GM23338 (cell line): ENCODE measurements around the gene PRCC. TPM values are rescaled to one million over a fixed set of nuclear protein-coding genes. Genes with fewer than 3 reads are reported as not detected.

Experiments
- ATAC-seq: fragments of 200-7000 bp; cut with Tn5 transposase; 3 replicates; pipeline ENCODE4 v1.9.1; 2020
- DNase-seq: peaks from one replicate; pipeline ENCODE4 v3.0.0-alpha.2; 2015; ENCODE audit warnings: low spot score
- H2AFZ ChIP-seq: fragments of 200-600 bp; sonication (generic); 2 replicates; pipeline ENCODE4 v1.8.0; 2016; ENCODE audit warnings: antibody characterized with exemption, mild to moderate bottlenecking, moderate library complexity
- H3F3A ChIP-seq: fragments of 200-600 bp; sonication (generic); replicated peaks from 2 replicates; pipeline ENCODE4 v1.8.0; 2017; ENCODE audit warnings: antibody characterized with exemption, mixed run types, low read depth
- H3K27ac ChIP-seq: fragments of 200-600 bp; sonication (generic); 2 replicates; pipeline ENCODE4 v1.6.1; 2016; ENCODE audit warnings: low read depth
- H3K27me3 ChIP-seq: fragments of 200-600 bp; sonication (generic); 2 replicates; pipeline ENCODE4 v1.8.0; 2016; ENCODE audit warnings: mild to moderate bottlenecking, mixed run types, moderate library complexity; ENCODE audit not compliant: insufficient read depth
- H3K36me3 ChIP-seq: fragments of 200-600 bp; sonication (generic); 2 replicates; pipeline ENCODE4 v1.8.0; 2016; ENCODE audit warnings: mild to moderate bottlenecking; ENCODE audit not compliant: insufficient read depth
- H3K4me1 ChIP-seq: fragments of 200-600 bp; sonication (generic); 2 replicates; pipeline ENCODE4 v1.8.0; 2016; ENCODE audit warnings: mild to moderate bottlenecking, moderate library complexity; ENCODE audit not compliant: insufficient read depth
- H3K4me2 ChIP-seq: fragments of 200-600 bp; sonication (generic); 2 replicates; pipeline ENCODE4 v1.7.1; 2017; ENCODE audit warnings: mixed run types
- H3K4me3 ChIP-seq: fragments of 200-600 bp; sonication (generic); 2 replicates; pipeline ENCODE4 v1.6.1; 2016; ENCODE audit warnings: mixed run types
- H3K79me2 ChIP-seq: fragments of 200-600 bp; sonication (generic); replicated peaks from 2 replicates; pipeline ENCODE4 v1.8.0; 2017; ENCODE audit warnings: mild to moderate bottlenecking; ENCODE audit not compliant: insufficient read depth
- H3K9me2 ChIP-seq: fragments of 200-600 bp; sonication (generic); 2 replicates; pipeline ENCODE4 v1.8.0; 2017; ENCODE audit not compliant: insufficient read depth
- H4K20me1 ChIP-seq: fragments of 200-600 bp; sonication (generic); replicated peaks from 2 replicates; pipeline ENCODE4 v1.8.0; 2017; ENCODE audit warnings: mild to moderate bottlenecking; ENCODE audit not compliant: insufficient read depth
- H3K27ac Mint-ChIP-seq: 2 replicates; pipeline ENCODE4 v1.8.0; 2020; ENCODE audit warnings: inconsistent platforms, mild to moderate bottlenecking, moderate library complexity, mixed read lengths
- H3K27me3 Mint-ChIP-seq: 3 replicates; pipeline ENCODE4 v1.8.0; 2022; ENCODE audit warnings: low read depth, mild to moderate bottlenecking, moderate library complexity, mixed read lengths, inconsistent platforms; ENCODE audit not compliant: insufficient read depth, poor library complexity
- H3K36me3 Mint-ChIP-seq: 3 replicates; pipeline ENCODE4 v1.8.0; 2021; ENCODE audit warnings: low read depth, mild to moderate bottlenecking, inconsistent platforms, moderate library complexity, mixed read lengths
- H3K4me1 Mint-ChIP-seq: 3 replicates; pipeline ENCODE4 v1.8.0; 2020; ENCODE audit warnings: mild to moderate bottlenecking, inconsistent platforms, mixed read lengths
- H3K4me3 Mint-ChIP-seq: 3 replicates; pipeline ENCODE4 v1.8.0; 2021; ENCODE audit warnings: moderate library complexity, mild to moderate bottlenecking, inconsistent platforms, mixed read lengths
- H3K9me3 Mint-ChIP-seq: 3 replicates; pipeline ENCODE4 v1.8.0; 2020; ENCODE audit warnings: moderate library complexity, mild to moderate bottlenecking, inconsistent platforms, mixed read lengths
- CREB1 ChIP-seq: fragments of 250-450 bp; sonication (Bioruptor Pico); IDR thresholded peaks from 2 replicates; pipeline ENCODE4 v1.5.0; 2020; ENCODE audit warnings: low read depth, mild to moderate bottlenecking, moderate library complexity
- EZH2 ChIP-seq: fragments of 200-600 bp; sonication (generic); IDR thresholded peaks from one replicate; pipeline ENCODE4 v1.8.0; 2017; ENCODE audit warnings: antibody characterized with exemption, mild to moderate bottlenecking, low read depth; ENCODE audit not compliant: unreplicated experiment
- EZH2phosphoT487 ChIP-seq: fragments of 200-600 bp; sonication (generic); IDR thresholded peaks from one replicate; pipeline ENCODE4 v1.8.1; 2018; ENCODE audit warnings: antibody characterized with exemption; ENCODE audit not compliant: unreplicated experiment
- JUNB ChIP-seq: IDR thresholded peaks from one replicate; pipeline ENCODE4 v1.6.1; 2016; ENCODE audit warnings: antibody characterized with exemption; ENCODE audit not compliant: unreplicated experiment
- NANOG ChIP-seq: IDR thresholded peaks from 2 replicates; pipeline ENCODE4 v1.6.1; 2016; ENCODE audit warnings: antibody characterized with exemption, borderline replicate concordance
- POLR2AphosphoS5 ChIP-seq: IDR thresholded peaks from 2 replicates; pipeline ENCODE4 v1.6.1; 2016; ENCODE audit warnings: antibody characterized with exemption, low read depth
- ZNF114 ChIP-seq: fragments of 250-450 bp; sonication (Bioruptor Pico); IDR thresholded peaks from 2 replicates; pipeline ENCODE4 v1.5.0; 2020; ENCODE audit warnings: mild to moderate bottlenecking, moderate library complexity
- ZNF331 ChIP-seq: fragments of 250-450 bp; sonication (Bioruptor Pico); IDR thresholded peaks from 2 replicates; pipeline ENCODE4 v1.5.0; 2020; ENCODE audit warnings: low read depth, mild to moderate bottlenecking, moderate library complexity
- polyA plus RNA-seq: library from polyadenylated mRNA; unstranded; fragments of >200 nt; fragmentation: Nextera tagmentation; extraction: Ambion mirVana; gene quantifications from 2 replicates; pipeline ENCODE4 v1.2.1, GENCODE V29; 2016
- total RNA-seq: library from RNA; depleted of rRNA; stranded (reverse); fragments of >200 nt; shearing (Covaris generic); gene quantifications from 2 replicates; pipeline ENCODE4 v1.2.3, GENCODE V29; 2014
- TF ChIP-seq, protein P1 (sequence below): IDR thresholded peaks from 2 replicates; pipeline ENCODE4 v1.6.1; 2016; ENCODE audit warnings: antibody characterized with exemption
- TF ChIP-seq, protein P2 (sequence below), 2 experiments: fragments of 200-600 bp in 1 of 2; sonication (generic) in 1 of 2; conservative IDR thresholded peaks; 2 replicates each; pipeline versions ENCODE4 v1.5.1 to v1.6.1; 2016 to 2017; ENCODE audit warnings: antibody characterized with exemption in 2 of 2, low read depth in 2 of 2, mild to moderate bottlenecking in 2 of 2, moderate library complexity in 1 of 2
- TF ChIP-seq, protein P3 (sequence below): IDR thresholded peaks from one replicate; pipeline ENCODE4 v1.6.1; 2018; ENCODE audit warnings: antibody characterized with exemption; ENCODE audit not compliant: unreplicated experiment
- TF ChIP-seq, protein P4 (sequence below): fragments of 250-450 bp; sonication (Bioruptor Pico); IDR thresholded peaks from 2 replicates; pipeline ENCODE4 v1.5.0; 2020; ENCODE audit warnings: mild to moderate bottlenecking, moderate library complexity

Gene PRCC
- total and polyA plus RNA-seq, 2 experiments from 2014 or later, result 66.2 to 72.9 TPM

DNA sequence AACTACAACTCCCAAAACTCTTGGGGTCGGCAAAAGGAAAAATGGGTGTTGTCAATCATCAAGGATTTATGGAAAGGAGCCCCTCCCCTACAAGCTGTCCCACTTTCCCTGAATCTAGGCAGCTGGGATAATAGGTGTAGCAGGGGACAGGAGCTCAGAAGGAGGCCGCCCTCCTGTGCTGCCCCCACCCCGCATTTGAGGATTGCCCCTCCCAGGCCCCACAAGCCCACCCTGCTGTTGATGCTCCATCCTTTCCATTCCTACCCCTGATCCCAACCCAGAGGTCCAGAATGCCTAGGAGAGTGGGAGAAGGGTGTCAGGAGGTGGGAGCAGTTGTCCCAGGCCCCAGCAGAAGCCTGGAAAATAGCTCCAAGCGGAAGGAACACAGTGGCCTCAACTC lies 24.5 kb upstream of the PRCC start:
- no peak for ATAC-seq
- Mint-ChIP-seq H3K9me3 (no peaks in the 10 kb centered on the region; the same call in 1 of the 3 replicates), H3K4me1 (peaks cover 42% of the 10 kb centered on the region), H3K36me3 (peaks cover 52% of the 10 kb centered on the region), H3K27ac (no peak overlapping the region; the same call in 1 of the 2 replicates), H3K4me3 (no peak overlapping the region; the same call in 2 of the 3 replicates), H3K27me3 (peaks cover 38% of the 10 kb centered on the region)
- no peaks in the 10 kb centered on the region for H3K9me2 ChIP-seq
- H3K27ac ChIP-seq, result peak overlapping the region; percentile 84; the same call in 1 of the 2 replicates
- H3F3A ChIP-seq, result peaks cover 32% of the 10 kb centered on the region
- peaks cover 9% of the 10 kb centered on the region for H4K20me1 ChIP-seq
- TF ChIP-seq ZNF331, result no peak
- TF ChIP-seq NANOG, result no peak
- TF ChIP-seq EZH2, result no peak
- no peak for TF ChIP-seq JUNB
- TF ChIP-seq ZNF114 (CRISPR knock-in tag), result no peak
- TF ChIP-seq, protein P1, sequence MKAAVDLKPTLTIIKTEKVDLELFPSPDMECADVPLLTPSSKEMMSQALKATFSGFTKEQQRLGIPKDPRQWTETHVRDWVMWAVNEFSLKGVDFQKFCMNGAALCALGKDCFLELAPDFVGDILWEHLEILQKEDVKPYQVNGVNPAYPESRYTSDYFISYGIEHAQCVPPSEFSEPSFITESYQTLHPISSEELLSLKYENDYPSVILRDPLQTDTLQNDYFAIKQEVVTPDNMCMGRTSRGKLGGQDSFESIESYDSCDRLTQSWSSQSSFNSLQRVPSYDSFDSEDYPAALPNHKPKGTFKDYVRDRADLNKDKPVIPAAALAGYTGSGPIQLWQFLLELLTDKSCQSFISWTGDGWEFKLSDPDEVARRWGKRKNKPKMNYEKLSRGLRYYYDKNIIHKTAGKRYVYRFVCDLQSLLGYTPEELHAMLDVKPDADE, result no peak
- no peak for TF ChIP-seq CREB1
- TF ChIP-seq, protein P2, sequence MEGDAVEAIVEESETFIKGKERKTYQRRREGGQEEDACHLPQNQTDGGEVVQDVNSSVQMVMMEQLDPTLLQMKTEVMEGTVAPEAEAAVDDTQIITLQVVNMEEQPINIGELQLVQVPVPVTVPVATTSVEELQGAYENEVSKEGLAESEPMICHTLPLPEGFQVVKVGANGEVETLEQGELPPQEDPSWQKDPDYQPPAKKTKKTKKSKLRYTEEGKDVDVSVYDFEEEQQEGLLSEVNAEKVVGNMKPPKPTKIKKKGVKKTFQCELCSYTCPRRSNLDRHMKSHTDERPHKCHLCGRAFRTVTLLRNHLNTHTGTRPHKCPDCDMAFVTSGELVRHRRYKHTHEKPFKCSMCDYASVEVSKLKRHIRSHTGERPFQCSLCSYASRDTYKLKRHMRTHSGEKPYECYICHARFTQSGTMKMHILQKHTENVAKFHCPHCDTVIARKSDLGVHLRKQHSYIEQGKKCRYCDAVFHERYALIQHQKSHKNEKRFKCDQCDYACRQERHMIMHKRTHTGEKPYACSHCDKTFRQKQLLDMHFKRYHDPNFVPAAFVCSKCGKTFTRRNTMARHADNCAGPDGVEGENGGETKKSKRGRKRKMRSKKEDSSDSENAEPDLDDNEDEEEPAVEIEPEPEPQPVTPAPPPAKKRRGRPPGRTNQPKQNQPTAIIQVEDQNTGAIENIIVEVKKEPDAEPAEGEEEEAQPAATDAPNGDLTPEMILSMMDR (conservative IDR thresholded peaks at IDR 0.05; ENCODE audit: low read depth in 2 of 2), result no peak
- TF ChIP-seq, protein P3, sequence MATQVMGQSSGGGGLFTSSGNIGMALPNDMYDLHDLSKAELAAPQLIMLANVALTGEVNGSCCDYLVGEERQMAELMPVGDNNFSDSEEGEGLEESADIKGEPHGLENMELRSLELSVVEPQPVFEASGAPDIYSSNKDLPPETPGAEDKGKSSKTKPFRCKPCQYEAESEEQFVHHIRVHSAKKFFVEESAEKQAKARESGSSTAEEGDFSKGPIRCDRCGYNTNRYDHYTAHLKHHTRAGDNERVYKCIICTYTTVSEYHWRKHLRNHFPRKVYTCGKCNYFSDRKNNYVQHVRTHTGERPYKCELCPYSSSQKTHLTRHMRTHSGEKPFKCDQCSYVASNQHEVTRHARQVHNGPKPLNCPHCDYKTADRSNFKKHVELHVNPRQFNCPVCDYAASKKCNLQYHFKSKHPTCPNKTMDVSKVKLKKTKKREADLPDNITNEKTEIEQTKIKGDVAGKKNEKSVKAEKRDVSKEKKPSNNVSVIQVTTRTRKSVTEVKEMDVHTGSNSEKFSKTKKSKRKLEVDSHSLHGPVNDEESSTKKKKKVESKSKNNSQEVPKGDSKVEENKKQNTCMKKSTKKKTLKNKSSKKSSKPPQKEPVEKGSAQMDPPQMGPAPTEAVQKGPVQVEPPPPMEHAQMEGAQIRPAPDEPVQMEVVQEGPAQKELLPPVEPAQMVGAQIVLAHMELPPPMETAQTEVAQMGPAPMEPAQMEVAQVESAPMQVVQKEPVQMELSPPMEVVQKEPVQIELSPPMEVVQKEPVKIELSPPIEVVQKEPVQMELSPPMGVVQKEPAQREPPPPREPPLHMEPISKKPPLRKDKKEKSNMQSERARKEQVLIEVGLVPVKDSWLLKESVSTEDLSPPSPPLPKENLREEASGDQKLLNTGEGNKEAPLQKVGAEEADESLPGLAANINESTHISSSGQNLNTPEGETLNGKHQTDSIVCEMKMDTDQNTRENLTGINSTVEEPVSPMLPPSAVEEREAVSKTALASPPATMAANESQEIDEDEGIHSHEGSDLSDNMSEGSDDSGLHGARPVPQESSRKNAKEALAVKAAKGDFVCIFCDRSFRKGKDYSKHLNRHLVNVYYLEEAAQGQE, result no peak
- TF ChIP-seq, protein P4, sequence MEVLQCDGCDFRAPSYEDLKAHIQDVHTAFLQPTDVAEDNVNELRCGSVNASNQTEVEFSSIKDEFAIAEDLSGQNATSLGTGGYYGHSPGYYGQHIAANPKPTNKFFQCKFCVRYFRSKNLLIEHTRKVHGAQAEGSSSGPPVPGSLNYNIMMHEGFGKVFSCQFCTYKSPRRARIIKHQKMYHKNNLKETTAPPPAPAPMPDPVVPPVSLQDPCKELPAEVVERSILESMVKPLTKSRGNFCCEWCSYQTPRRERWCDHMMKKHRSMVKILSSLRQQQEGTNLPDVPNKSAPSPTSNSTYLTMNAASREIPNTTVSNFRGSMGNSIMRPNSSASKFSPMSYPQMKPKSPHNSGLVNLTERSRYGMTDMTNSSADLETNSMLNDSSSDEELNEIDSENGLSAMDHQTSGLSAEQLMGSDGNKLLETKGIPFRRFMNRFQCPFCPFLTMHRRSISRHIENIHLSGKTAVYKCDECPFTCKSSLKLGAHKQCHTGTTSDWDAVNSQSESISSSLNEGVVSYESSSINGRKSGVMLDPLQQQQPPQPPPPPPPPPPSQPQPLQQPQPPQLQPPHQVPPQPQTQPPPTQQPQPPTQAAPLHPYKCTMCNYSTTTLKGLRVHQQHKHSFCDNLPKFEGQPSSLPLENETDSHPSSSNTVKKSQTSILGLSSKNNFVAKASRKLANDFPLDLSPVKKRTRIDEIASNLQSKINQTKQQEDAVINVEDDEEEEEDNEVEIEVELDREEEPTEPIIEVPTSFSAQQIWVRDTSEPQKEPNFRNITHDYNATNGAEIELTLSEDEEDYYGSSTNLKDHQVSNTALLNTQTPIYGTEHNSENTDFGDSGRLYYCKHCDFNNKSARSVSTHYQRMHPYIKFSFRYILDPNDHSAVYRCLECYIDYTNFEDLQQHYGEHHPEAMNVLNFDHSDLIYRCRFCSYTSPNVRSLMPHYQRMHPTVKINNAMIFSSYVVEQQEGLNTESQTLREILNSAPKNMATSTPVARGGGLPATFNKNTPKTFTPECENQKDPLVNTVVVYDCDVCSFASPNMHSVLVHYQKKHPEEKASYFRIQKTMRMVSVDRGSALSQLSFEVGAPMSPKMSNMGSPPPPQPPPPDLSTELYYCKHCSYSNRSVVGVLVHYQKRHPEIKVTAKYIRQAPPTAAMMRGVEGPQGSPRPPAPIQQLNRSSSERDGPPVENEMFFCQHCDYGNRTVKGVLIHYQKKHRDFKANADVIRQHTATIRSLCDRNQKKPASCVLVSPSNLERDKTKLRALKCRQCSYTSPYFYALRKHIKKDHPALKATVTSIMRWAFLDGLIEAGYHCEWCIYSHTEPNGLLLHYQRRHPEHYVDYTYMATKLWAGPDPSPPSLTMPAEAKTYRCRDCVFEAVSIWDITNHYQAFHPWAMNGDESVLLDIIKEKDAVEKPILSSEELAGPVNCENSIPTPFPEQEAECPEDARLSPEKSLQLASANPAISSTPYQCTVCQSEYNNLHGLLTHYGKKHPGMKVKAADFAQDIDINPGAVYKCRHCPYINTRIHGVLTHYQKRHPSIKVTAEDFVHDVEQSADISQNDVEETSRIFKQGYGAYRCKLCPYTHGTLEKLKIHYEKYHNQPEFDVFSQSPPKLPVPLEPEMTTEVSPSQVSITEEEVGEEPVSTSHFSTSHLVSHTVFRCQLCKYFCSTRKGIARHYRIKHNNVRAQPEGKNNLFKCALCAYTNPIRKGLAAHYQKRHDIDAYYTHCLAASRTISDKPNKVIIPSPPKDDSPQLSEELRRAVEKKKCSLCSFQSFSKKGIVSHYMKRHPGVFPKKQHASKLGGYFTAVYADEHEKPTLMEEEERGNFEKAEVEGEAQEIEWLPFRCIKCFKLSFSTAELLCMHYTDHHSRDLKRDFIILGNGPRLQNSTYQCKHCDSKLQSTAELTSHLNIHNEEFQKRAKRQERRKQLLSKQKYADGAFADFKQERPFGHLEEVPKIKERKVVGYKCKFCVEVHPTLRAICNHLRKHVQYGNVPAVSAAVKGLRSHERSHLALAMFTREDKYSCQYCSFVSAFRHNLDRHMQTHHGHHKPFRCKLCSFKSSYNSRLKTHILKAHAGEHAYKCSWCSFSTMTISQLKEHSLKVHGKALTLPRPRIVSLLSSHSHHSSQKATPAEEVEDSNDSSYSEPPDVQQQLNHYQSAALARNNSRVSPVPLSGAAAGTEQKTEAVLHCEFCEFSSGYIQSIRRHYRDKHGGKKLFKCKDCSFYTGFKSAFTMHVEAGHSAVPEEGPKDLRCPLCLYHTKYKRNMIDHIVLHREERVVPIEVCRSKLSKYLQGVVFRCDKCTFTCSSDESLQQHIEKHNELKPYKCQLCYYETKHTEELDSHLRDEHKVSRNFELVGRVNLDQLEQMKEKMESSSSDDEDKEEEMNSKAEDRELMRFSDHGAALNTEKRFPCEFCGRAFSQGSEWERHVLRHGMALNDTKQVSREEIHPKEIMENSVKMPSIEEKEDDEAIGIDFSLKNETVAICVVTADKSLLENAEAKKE (CRISPR knock-in tag), result no peak
- TF ChIP-seq POLR2AphosphoS5, result no peak
- no peak for TF ChIP-seq EZH2phosphoT487
- H3K27me3 ChIP-seq, result no peaks in the 10 kb centered on the region
- H3K4me1 ChIP-seq, result peaks cover 43% of the 10 kb centered on the region
- no peak overlapping the region for H3K4me2 ChIP-seq
- DNase-seq, result no peak
- H3K4me3 ChIP-seq, result no peak overlapping the region
- H3K79me2 ChIP-seq, result peaks cover 34% of the 10 kb centered on the region
- H2AFZ ChIP-seq, result no peak overlapping the region
- H3K36me3 ChIP-seq, result peaks cover 5% of the 10 kb centered on the region; the same call in 1 of the 2 replicates
